Activated naive CD8-positive, alpha-beta T cell treated with anti-CD3 and anti-CD28 coated beads, Interleukin-2, amount 50 U/mL, for 16 hours (primary cell): ENCODE measurements around the gene NUDT1.

Experiments used
- DNase-seq: peaks from one replicate; pipeline ENCODE4 v3.0.0-alpha.2; 2020; ENCODE audit warnings: low read depth, low spot score

The NUDT1 gene

GRCh38 chr7:2299131-2299829, 57.3 kb downstream of the NUDT1 start:
- no peak for DNase-seq

GRCh38 chr7:2299870-2300512, 58.0 kb downstream of the NUDT1 start:
- no peak for DNase-seq
